GM18873 (cell line): ENCODE results near the gene WDHD1.
"Not testable (repeated sequence)": the region's sequence is repeated elsewhere in the genome, so short reads cannot be mapped to it uniquely, and the experiment has no call there.

ENCODE experiments used
- ATAC-seq: cut with Tn5 transposase; IDR thresholded peaks from one replicate; pipeline ENCODE4 v1.9.1; 2021; ENCODE audit warnings: mild to moderate bottlenecking, moderate library complexity, moderate number of reproducible peaks; ENCODE audit not compliant: unreplicated experiment, low FRiP score

Gene WDHD1

GRCh38 chr14:55026793-55027561 is at the start of gene WDHD1, which contains the start of gene SOCS4:
Gene WDHD1 (minus strand): TSS chr14:55027099. CDS start chr14:55026787, 312 bp downstream.
Gene SOCS4 (plus strand): TSS chr14:55027236. CDS start chr14:55043042, 15,806 bp downstream.
- peak; percentile 80 for ATAC-seq

GRCh38 chr14:55075628-55076175 is 48.8 kb upstream of the WDHD1 start:
- ATAC-seq, result no peak

GRCh38 chr14:55074662-55075061 is 47.8 kb upstream of the WDHD1 start:
- peak; percentile 47 for ATAC-seq

GRCh38 chr14:55073856-55074255 is 47.0 kb upstream of the WDHD1 start:
- ATAC-seq, result no peak

GRCh38 chr14:55071870-55072640 is 45.2 kb upstream of the WDHD1 start:
- ATAC-seq, result no peak

DNA sequence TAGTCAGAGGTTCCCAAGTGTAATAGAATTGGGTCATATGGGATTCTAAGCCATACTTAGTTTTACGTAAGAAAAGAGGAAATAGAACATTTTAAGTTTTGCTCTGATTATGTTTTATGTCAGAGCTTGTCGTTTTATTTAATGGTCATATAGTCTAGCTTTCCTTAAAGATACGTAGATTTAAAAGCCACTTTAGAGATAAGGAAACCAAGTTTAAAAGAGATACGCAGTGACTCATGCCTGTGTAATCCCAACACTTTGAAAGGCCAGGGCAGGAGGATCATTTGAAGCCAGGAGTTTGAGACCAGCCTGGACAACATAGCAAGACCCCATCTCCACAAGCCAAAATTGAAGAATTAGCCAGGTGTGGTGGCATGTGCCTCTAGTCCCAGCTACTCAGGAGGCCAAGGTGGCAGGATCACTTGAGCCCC is 44.1 kb upstream of the WDHD1 start:
- ATAC-seq, result no peak

- ATAC-seq, result no peak
Observed at GRCh38 chr14:55066223-55066622, 39.3 kb upstream of the WDHD1 start.

DNA sequence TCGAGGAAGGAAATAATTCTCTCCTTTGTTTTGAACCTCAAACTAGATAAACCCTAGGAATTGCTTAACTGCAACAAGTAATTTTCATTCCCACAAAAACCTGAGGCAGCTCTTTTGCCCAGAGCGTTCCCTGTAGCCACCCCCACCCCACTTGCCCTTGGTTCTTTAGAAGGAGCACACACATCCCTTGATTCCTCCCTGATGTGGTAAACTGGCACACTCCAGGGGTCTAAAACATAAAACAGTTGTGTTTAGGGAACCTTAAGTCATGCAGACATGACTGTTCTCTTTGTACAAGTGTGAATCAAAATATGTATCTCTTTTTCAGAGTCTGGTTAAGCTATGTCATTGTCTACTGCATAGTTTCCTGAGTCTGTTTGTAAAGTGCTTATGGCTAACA is 38.5 kb upstream of the WDHD1 start:
- ATAC-seq, result no peak

DNA sequence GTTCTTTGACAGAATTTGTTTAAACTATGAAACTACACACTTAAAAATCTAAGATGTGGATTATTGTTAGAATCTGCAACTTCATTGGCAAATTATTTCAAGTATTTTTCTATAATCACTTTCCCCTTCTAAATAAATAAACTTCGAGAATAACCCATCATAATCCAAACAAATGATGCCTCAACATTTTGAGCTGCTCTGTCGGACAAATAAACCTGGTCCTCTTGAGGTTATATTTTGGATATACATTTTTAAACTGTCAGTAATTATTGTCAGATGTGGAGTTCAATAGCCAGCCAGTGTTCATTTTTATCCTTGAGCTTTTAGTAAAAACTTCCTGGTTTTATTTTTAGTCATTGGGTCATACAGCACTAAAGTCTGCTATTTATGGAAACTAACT is 38.0 kb upstream of the WDHD1 start:
- ATAC-seq, result not testable (repeated sequence)

- no peak for ATAC-seq
Observed at GRCh38 chr14:55062517-55063351, 35.8 kb upstream of the WDHD1 start.

DNA sequence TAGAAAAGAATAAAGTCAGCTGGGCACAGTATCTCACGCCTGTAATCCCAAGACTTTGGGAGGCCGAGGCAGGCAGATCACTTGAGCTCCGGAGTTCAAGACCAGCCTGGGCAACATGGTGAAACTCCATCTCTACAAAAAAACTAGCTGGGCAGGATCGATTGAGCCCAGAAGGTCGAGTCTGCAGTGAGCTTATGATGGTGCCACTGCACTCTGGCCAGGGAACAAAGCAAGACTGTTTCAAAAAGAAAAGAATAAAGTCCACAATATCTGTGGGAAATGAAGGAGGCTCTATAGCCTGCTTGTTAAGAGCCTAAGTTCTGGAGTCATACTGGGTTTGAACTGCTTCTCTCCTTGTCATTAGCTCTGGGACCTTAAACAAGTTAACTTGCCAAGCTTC is 32.4 kb upstream of the WDHD1 start:
- no peak for ATAC-seq

DNA sequence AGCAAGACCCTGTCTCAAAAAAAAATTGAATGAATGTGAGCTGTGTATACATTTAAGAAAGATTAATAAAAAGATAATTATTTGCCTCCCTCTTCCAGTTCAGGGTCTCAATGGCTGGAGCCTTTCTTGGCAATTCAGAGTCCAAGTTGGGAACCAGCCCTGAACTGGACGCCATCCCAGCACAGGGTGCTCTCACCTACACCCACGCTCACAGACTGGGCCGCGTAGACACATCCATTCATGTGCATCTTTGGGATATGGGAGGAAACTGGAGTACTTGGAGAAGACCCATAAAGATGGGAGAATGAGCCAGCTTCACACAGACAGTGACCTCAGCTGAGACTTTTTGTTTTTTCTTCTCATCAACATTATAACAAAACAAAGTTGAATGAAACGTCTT is 31.0 kb upstream of the WDHD1 start:
- ATAC-seq, result no peak

DNA sequence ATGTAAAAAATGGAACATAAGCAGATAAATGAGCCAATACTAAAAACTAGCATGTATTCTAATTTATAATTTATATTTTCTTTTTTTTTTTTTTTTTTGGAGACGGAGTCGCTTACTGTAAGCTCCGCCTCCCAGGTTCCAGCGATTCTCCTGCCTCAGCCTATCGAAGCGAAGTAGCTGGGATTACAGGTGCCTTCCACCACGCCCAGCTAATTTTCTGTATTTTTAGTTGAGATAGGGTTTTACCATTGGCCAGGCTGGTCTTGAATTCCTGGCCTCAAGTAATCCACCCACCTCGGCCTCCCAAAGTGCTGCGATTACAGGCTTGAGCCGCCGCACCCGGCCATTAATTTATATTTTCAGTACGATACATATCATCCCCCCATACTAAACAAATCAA is 27.2 kb upstream of the WDHD1 start:
- ATAC-seq, result no peak

GRCh38 chr14:55053500-55053899 is 26.6 kb upstream of the WDHD1 start:
- no peak for ATAC-seq

- no peak for ATAC-seq
Observed at GRCh38 chr14:55053018-55053417, 26.1 kb upstream of the WDHD1 start.

DNA sequence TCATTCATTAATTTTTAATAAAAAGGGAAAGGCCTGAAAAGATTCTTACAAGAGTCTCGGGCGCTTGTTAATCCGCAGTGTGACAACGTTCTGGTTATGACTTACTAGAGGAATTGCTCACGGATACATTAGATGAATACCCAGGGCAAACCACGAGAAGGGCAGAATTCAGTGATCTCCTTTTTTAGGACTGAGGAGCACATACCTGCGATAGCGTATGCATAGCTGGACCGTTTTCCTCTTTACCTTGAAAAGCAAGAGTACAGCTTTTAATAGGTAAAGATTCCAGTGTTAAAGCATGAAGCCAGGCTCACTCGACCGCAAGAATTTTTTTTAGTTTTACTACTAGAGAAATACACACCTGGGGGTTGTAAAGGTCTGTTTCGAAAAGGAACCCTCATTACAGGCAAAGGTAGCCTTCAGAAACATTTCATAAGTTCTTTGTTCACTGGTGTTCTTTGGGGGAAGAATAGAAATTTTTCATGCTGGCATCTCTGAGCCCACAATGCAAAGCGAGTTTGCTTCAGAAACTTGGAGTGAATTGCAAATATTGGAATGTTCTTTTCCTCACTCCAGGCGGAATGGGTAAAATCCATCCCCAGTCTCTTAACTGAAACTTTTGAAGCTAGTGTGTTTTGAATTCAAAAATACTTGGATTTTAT is 25.5 kb upstream of the WDHD1 start:
- ATAC-seq, result peak; percentile 17

GRCh38 chr14:55051423-55052268 is 24.7 kb upstream of the WDHD1 start, which contains the start of gene MAPK1IP1L:
Gene MAPK1IP1L (plus strand): TSS chr14:55051647. CDS start chr14:55061684, 10,037 bp downstream.
- peak; percentile 62 for ATAC-seq

DNA sequence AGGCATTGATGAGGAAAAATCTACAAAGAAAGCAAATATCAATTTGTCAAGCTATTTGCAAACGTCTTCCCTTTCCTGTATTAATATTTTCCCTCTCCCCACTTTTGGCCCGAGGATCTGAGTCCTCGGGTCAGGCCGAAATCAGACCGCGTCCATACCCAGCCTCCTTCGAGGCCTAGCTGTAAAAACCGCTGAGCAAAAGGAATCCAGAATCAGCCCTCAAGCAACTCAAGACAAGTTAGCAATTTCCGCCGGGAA is 24.2 kb upstream of the WDHD1 start:
- peak; percentile 30 for ATAC-seq

- ATAC-seq, result no peak
Observed at GRCh38 chr14:55048900-55049436, 22.1 kb upstream of the WDHD1 start.
